HG02884 (cell line): ENCODE measurements around the gene CPPED1.

Experiments
- ATAC-seq: cut with Tn5 transposase; IDR thresholded peaks from one replicate; pipeline ENCODE4 v1.9.1; 2021; ENCODE audit warnings: mild to moderate bottlenecking, moderate library complexity; ENCODE audit not compliant: unreplicated experiment

The CPPED1 gene

DNA sequence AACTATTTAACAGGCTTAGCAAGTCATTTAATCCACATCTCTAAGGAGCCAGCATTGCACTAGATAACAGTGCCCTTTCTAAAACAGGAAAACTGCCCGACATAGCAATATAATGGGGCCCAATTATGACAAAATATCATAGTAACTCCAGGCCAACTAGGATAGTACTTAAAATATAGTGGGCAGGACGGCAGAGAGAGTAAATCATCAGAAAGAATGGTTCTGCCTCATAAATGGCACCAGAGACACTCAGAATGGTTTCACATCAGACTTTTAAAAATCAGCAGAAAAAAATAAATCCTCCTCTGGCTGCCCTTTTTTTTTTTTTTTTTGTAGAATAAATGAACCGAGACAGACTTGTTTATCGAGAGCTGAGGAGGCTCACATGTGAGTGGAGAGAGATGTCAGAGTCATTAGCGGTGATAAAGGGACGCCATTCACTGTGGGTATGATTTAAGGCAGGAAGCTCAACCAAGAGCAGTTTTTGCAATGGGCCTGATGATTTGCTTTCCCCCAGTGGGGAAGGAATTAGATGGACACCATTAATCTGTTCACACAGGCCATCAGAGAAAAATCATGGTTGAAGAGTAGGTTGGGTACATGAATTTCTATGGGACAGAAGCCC lies 62.6 kb downstream of the CPPED1 start:
- ATAC-seq: no peak

DNA sequence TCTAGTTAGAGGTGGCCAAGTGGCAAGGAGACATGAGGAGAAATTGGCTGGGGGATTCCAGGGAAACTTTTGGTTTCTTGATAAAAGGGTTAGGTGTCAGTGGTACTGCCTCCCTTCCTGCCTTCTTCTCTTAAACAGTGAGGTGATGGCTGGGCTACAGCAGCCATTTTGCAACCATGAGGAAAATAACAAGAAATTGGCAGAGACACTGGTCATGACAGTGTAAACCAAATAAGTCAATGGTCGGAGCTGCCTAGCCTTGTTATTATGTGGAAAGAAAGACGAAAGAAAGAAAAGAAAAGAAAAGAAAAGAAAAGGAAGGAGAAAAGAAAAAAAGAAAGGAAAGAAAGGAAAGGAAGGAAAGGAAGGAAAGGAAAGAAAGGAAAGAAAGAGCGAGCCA lies 63.9 kb downstream of the CPPED1 start:
- no peak for ATAC-seq

DNA sequence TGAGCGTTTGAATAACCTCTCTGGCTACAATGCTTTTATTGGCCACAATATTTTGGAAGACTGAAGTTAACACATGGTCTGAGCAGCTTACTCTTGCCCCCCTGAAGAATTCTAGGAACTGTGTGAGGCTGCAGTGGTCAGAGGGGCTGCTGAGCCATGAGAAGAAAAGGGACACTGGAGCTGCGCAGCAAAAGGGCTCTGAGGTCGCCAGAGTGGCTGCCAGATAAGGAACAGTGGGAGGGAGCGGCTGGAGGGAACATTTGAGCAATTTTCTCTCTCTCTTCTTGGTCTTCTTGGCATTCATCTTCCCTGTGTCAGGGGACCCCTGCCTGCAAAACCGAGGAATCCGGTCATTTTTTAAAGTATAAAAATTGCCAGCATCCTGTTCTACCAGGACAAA lies 66.1 kb downstream of the CPPED1 start:
- no peak for ATAC-seq

- ATAC-seq: no peak
Observed at GRCh38 chr16:12735805-12736204, 67.9 kb downstream of the CPPED1 start.

DNA sequence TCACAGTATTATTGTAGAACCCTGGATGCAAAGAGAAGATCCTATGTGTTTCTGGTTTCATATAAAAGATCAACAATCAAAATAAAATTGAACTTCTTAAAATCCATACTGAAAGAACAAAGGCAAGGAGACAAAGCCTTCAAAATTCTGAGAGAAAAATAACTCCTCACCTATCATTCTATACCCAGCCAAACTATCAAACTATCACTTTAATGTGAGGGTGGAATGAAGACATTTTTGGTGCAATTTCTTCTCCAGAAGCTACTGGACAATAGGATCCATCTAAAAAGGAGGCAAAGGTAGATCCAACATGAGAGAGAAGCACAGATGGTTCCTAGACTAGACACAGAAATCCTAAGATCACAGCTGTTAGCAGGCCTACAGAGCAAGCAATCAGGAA lies 71.1 kb downstream of the CPPED1 start:
- no peak for ATAC-seq

DNA sequence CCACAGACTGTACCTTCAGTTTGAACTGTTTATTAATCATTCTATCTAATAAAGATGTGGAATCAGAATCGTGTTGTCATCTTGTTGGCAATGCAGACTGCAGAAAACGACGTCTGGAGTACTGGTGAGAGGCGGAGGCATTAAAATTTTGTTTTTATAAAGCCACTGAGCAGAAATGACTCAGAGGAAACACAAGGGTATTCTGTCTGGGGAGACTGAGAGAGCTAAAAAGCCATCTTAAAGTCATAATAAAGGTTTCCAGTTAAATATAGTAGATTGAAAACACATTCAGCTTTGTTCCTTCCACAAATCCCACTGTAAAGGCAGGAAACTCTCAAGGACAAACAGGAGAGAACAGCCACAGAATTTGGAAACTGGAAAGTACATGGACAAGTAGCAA lies 74.2 kb downstream of the CPPED1 start:
- no peak for ATAC-seq

DNA sequence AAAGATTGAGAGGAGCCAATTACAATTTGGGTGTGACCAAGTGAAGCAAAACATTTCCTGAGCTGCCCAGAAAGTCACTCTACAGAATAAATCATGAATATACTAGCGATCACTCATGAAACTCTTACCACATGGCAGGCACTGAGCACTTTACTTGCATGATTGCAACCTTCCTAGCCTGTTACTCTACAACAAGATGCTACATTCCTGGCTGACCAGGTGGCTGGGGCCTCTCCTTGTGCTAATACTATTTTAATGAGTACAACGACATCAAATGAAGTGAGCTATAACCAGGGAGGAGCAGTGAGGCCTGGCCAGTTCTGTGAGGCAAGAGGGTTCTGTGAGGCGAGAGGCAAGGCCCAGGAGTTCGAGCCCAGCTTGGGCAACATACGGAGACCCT lies 75.2 kb downstream of the CPPED1 start:
- ATAC-seq: no peak

GRCh38 chr16:12724226-12724625 lies 79.5 kb downstream of the CPPED1 start:
- ATAC-seq: no peak

DNA sequence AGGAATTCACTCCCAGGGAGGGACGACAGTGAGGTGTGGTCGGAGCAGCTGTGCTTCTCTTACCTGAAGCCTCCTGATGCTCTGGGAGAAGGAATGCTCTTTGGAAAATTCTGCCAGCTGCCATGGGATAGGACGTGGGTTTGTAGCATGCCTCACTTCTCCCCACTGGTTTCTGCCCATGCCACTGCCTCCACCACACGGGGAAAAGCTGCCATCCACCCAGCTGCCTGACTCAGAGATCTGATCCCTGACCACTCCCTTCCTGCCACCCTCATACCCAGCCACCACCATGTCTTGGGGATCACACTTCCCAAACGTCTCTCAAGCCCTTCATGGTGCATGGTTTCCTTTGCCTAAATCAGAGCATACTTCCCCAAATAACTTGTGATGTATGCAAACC lies 80.0 kb downstream of the CPPED1 start:
- ATAC-seq: no peak

- ATAC-seq: no peak
Observed at GRCh38 chr16:12721841-12722421, 81.8 kb downstream of the CPPED1 start.

- no peak for ATAC-seq
Observed at GRCh38 chr16:12719972-12720371, 83.7 kb downstream of the CPPED1 start.

DNA sequence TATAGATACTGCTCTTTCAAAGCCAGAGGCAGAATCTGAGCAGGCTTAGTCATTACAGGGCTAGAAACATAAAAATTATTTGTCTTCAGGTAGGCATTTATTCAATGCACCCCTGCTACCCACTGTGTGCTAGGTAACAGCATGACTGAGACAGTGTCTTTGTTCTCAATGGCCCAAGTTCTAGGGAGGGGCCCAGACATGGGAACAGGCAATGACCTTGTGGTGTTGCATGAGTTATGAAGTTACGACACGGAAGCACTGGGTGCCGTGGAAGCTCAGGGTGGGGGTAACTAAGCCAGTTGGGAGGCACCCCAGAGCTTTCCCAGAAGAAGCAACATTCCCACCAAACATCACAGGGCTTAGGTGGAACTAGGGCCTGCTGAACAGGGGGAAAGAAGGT lies 87.0 kb downstream of the CPPED1 start:
- no peak for ATAC-seq

- no peak for ATAC-seq
Observed at GRCh38 chr16:12709807-12710206, 93.9 kb downstream of the CPPED1 start.

- ATAC-seq: no peak
Observed at GRCh38 chr16:12708266-12708665, 95.4 kb downstream of the CPPED1 start.

DNA sequence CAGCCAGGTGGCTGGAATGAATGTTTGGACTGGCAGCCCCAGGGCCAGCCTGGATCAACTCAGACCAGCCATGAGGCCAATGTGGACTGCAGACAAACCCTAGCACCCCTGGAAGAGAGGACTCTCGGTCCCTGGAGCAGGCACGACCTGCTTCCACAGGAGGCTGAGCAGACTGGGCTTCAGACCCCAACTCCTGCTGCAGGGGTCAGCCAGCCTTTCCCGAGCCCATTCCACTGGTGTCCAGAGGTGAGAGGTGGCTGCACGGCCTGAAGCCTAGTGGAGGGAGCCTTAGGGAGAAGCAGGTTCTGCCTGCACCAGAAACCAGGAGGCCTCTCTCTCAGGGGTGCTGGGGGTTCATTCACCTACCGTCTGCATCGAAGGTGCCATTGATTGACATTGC lies 97.1 kb downstream of the CPPED1 start:
- ATAC-seq: no peak

- ATAC-seq: no peak
Observed at GRCh38 chr16:12704492-12705111, 99.1 kb downstream of the CPPED1 start.

DNA sequence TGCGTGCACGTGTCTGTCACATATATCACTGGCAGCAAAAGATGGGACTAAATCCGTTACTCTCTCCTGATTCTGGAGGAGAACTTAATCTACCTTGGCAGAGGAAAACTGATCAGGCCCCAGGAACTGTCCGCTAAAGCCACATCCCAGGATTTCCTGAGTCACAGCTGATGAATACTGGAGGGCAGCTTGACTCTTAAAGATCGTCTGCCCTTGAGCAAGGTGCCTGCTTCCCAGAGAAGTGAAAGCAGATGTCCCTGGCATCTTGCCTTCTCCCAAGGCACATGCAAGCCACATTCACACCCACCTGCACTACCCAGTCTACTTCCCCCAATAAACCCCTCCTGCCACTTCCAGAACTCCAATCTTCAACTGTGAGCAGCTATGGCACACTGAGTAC lies 99.8 kb downstream of the CPPED1 start:
- ATAC-seq: no peak

GRCh38 chr16:12700161-12700560 lies 103.5 kb downstream of the CPPED1 start:
- no peak for ATAC-seq

DNA sequence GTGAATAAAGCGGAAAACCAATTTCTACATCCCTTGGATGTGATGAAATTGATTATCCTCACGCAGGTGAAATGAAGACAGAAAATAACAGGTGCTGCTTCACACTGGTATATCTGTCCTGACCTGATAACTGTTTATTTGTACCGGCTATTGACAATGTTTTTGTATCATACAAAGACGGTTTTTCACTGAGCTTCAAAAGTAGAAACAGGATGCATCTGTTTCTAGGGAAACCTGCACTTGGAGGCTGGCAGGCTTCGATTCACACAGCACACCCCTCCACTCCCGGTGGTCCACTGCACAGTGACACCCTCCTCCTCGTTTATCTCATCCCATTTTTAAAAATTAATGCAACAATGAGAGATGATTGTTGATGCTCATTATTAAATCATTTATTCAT lies 104.5 kb downstream of the CPPED1 start:
- ATAC-seq: no peak

DNA sequence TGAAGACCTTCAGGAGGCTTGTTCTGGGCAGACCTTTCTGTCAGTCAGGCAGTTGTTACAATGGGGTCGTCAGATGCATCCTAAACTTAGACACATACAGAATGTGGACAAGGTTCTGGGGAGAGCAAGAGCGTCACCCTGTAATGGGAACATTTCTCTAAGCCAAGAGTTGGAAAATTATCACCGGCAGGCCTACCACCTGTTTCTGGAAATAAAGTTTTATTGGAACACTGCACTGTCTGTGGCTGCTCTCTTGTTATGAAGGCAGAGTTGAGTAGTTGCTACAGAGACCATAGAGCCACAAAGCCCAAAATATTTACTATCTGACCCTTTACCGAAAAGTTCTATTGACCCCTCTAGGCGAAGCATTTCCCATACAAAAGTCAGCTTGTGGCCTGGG lies 106.2 kb downstream of the CPPED1 start:
- no peak for ATAC-seq

DNA sequence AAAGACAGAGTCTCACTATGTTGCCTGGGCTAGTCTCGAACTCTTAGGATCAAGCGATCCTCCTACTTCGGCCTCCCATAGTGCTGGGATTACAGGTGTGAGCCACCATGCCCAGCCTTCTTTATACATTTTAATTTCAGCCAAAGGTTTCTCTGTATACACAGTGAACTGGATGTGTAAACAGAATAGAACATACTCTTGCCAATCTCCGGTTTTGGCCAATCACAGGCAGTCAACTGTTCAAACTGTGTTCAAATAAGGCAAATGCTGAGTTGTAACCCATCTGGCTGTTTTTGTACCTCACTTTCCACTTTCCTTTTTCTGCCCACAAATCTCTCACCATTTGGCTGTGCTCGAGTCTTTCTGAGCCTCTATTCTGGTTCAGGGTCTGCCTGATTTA lies 108.2 kb downstream of the CPPED1 start:
- ATAC-seq: no peak

- ATAC-seq: no peak
Observed at GRCh38 chr16:12690024-12690423, 113.7 kb downstream of the CPPED1 start.
